Kidney (tissue), 14 donors: ENCODE measurements around the gene TRAF3. TPM values are rescaled to one million over a fixed set of nuclear protein-coding genes. Genes with fewer than 3 reads are reported as not detected.
"Not testable (repeated sequence)": the region's sequence is repeated elsewhere in the genome, so short reads cannot be mapped to it uniquely, and the experiment has no call there.

Experiments
- DNase-seq, 5 donors: peaks; one replicate each; pipeline ENCODE4 v3.0.0-alpha.2; 2013 to 2020
- FAIRE-seq: peaks from 2 replicates; lab custom pipeline; 2012; peaks lifted over from hg19 to GRCh38; lab: Jason Lieb, UNC
- H3K27ac ChIP-seq, 2 donors: one replicate each; pipeline ENCODE4 v1.7.0; 2013; ENCODE audit warnings: low read depth in 2 of 2, low read length in 2 of 2, inconsistent platforms in 1 of 2
- H3K27me3 ChIP-seq: one replicate; pipeline ENCODE4 v1.7.1; 2013; ENCODE audit warnings: low read length, inconsistent platforms; ENCODE audit not compliant: control insufficient read depth, insufficient read depth
- H3K36me3 ChIP-seq, 3 donors: one replicate each; pipeline versions ENCODE4 v1.7.0 to v1.7.1; 2013; ENCODE audit warnings: low read length in 3 of 3, control low read depth in 1 of 3, inconsistent platforms in 1 of 3; ENCODE audit not compliant: insufficient read depth in 3 of 3, control insufficient read depth in 2 of 3
- H3K4me1 ChIP-seq, 3 donors: one replicate each; pipeline versions ENCODE4 v1.7.0 to v1.7.1; 2013; ENCODE audit warnings: low read length in 3 of 3, inconsistent platforms in 1 of 3, low read depth in 1 of 3; ENCODE audit not compliant: control insufficient read depth in 2 of 3, insufficient read depth in 2 of 3
- H3K4me3 ChIP-seq, 3 donors: one replicate each; pipeline versions ENCODE4 v1.7.0 to v1.8.1; 2013; ENCODE audit warnings: low read length in 3 of 3, control low read depth in 1 of 3, inconsistent platforms in 1 of 3
- H3K9ac ChIP-seq, 3 donors: one replicate each; pipeline versions ENCODE4 v1.7.0 to v1.7.1; 2013; ENCODE audit warnings: low read length in 3 of 3, control low read depth in 1 of 3, inconsistent platforms in 1 of 3
- H3K9me3 ChIP-seq, 3 donors: one replicate each; pipeline versions ENCODE4 v1.7.0 to v1.7.1; 2013; ENCODE audit warnings: low read length in 3 of 3, control low read depth in 1 of 3, inconsistent platforms in 1 of 3; ENCODE audit not compliant: control insufficient read depth in 2 of 3, insufficient read depth in 1 of 3
- CTCF ChIP-seq: IDR thresholded peaks from 3 replicates; pipeline ENCODE4 v1.5.1; 2012; ENCODE audit warnings: mild to moderate bottlenecking, moderate library complexity, borderline replicate concordance; ENCODE audit not compliant: insufficient read depth; ENCODE audit errors: extremely low read depth
- intact Hi-C: fragments of 100-400 bp; cut with DNase I; formaldehyde crosslinking; loops from one replicate; pipeline ENCODE4 v1.11.1; 2022
- polyA plus RNA-seq: library from polyadenylated mRNA; stranded (reverse); fragments of 350-450 nt; fragmentation: Illumina TruSeq; extraction: RNeasy Lipid Tissue Mini Kit (QIAGEN cat#74804); gene quantifications from one replicate; pipeline ENCODE4 v1.2.3, GENCODE V29; 2014; ENCODE audit warnings: low read depth, low replicate concordance; ENCODE audit not compliant: insufficient read depth
- total RNA-seq: library from RNA; stranded (reverse); fragmentation: NEBNext Ultra II Directional; extraction: Animal tissue kit (Norgen Biotek cat#: 25700); gene quantifications from one replicate; pipeline ENCODE4 v1.2.1, GENCODE V29; 2021
- donor health status: control.
- donor health status: control.
- donor health status: control.
- donor health status: control.
- donor health status: control.
- donor health status: DM: yes; HTN: yes; CAD: no.
- donor health status: Normal renal cell carcinoma (clear cell type).

Gene TRAF3
- total and polyA plus RNA-seq, 2 donors from 2014 or later: 5.2 to 35.4 TPM

GRCh38 chr14:102862154-102862773, 85.0 kb downstream of the TRAF3 start:
- no peak for TF ChIP-seq CTCF
- Histone ChIP-seq H3K36me3 (no peaks in the 10 kb centered on the region), H3K9me3 (no peaks in the 10 kb centered on the region), H3K27ac (no peak overlapping the region), H3K4me3 (no peak overlapping the region), H3K27me3 (no peaks in the 10 kb centered on the region), H3K4me1 (no peaks in the 10 kb centered on the region), H3K9ac (no peak overlapping the region)
- intact Hi-C loops: no loop called here
- FAIRE-seq (no peak), DNase-seq (no peak)

GRCh38 chr14:102863381-102863780, 86.1 kb downstream of the TRAF3 start:
- H3K9ac ChIP-seq: no peak overlapping the region
- no peaks in the 10 kb centered on the region for H3K9me3 ChIP-seq
- intact Hi-C loops: no loop called here

GRCh38 chr14:102865916-102866315, 88.7 kb downstream of the TRAF3 start:
- H3K4me1 ChIP-seq, H3K9ac ChIP-seq, H3K9me3 ChIP-seq, H3K27me3 ChIP-seq, FAIRE-seq, DNase-seq, H3K4me3 ChIP-seq, H3K36me3 ChIP-seq, intact Hi-C loops, H3K27ac ChIP-seq: not testable (repeated sequence)

More at GRCh38 chr14:102863381-102863780, 86.1 kb downstream of the TRAF3 start:
- Histone ChIP-seq H3K27ac (peak overlapping the region in 1 of 2 donors; percentile 2), H3K4me3 (no peak overlapping the region), H3K36me3 (no peaks in the 10 kb centered on the region), H3K27me3 (no peaks in the 10 kb centered on the region), H3K4me1 (no peaks in the 10 kb centered on the region)
- DNase-seq (no peak), FAIRE-seq (no peak)
- TF ChIP-seq CTCF: no peak

- peak in 1 of 5 donors; percentile 16 for DNase-seq
- peaks cover 0 to 9% (median 3%) of the 10 kb centered on the region in 3 donors for H3K36me3 ChIP-seq
- TF ChIP-seq CTCF: no peak
- no peaks in the 10 kb centered on the region for H3K27me3 ChIP-seq
- H3K9ac ChIP-seq: no peak overlapping the region
- no peak overlapping the region for H3K27ac ChIP-seq
- H3K4me1 ChIP-seq: peaks cover 0 to 8% (median 7%) of the 10 kb centered on the region in 3 donors
- no peaks in the 10 kb centered on the region for H3K9me3 ChIP-seq
- H3K4me3 ChIP-seq: no peak overlapping the region
- FAIRE-seq: no peak
- intact Hi-C loops: no loop called here
These were observed 89.9 kb downstream of the TRAF3 start for GRCh38 chr14:102866982-102867761.
